Adipocyte (in vitro differentiated cells): ENCODE data around the gene FOXP3.

Experiments used
- DNase-seq: peaks from one replicate; pipeline ENCODE4 v3.0.0-alpha.2; 2015; ENCODE audit warnings: low read depth
- H3K27me3 ChIP-seq: replicated peaks from 2 replicates; pipeline ENCODE4 v1.7.0; 2013; ENCODE audit warnings: mild to moderate bottlenecking, low read length, moderate library complexity; ENCODE audit not compliant: control insufficient read depth, insufficient read depth
- H3K36me3 ChIP-seq: 2 replicates; pipeline ENCODE4 v1.7.0; 2013; ENCODE audit warnings: low read length, mild to moderate bottlenecking, moderate library complexity; ENCODE audit not compliant: control insufficient read depth, insufficient read depth, severe bottlenecking
- H3K4me1 ChIP-seq: 2 replicates; pipeline ENCODE4 v1.7.0; 2013; ENCODE audit warnings: mild to moderate bottlenecking, low read length, moderate library complexity; ENCODE audit not compliant: control insufficient read depth, insufficient read depth
- H3K4me3 ChIP-seq: 2 replicates; pipeline ENCODE4 v1.7.0; 2013; ENCODE audit warnings: mild to moderate bottlenecking, low read length, moderate library complexity
- H3K9ac ChIP-seq: 2 replicates; pipeline ENCODE4 v1.7.0; 2013; ENCODE audit warnings: mild to moderate bottlenecking, low read length, moderate library complexity
- H3K9me3 ChIP-seq: 2 replicates; pipeline ENCODE4 v1.7.0; 2013; ENCODE audit warnings: mild to moderate bottlenecking, low read length, moderate library complexity; ENCODE audit not compliant: control insufficient read depth

The FOXP3 gene

DNA sequence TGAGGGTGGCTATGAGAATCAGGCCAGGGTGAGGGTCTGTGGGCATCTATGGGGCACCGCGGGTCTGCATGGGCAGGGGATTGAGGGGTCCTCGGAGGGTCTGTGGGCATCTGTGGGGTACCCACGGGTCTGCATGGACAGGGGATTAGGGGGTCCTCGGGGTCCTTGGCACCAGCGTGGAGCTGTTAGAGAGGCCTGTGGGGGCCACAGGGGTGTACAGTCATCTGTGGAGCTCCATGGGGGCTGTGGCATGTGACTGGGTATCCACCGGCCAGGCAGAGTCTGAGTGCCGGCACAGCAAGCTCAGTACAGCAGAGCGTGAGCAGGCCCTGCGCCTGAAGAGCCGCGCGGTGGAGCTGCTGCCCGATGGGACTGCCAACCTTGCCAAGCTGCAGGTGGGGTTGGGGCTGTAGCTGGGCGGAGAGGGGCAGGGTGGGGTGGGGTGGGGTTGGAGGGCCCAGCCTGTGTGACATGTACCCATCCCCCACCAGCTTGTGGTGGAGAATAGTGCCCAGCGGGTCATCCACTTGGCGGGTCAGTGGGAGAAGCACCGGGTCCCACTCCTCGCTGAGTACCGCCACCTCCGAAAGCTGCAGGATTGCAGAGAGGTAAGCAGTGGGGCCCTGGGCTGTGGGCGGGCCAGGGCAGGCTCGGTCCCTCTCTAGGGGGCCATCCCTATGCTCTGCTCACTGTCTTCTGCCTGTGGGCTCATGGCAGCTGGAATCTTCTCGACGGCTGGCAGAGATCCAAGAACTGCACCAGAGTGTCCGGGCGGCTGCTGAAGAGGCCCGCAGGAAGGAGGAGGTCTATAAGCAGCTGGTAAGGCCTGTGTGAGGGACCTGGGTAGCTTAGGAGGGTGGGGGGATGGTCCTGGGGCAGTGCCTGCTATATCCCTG, 16.3 kb downstream of the FOXP3 start:
- Histone ChIP-seq H3K4me3 (no peak overlapping the region), H3K36me3 (peaks cover 3% of the 10 kb centered on the region), H3K4me1 (no peaks in the 10 kb centered on the region), H3K27me3 (no peaks in the 10 kb centered on the region), H3K9me3 (no peaks in the 10 kb centered on the region), H3K9ac (no peak overlapping the region)
- DNase-seq = no peak

DNA sequence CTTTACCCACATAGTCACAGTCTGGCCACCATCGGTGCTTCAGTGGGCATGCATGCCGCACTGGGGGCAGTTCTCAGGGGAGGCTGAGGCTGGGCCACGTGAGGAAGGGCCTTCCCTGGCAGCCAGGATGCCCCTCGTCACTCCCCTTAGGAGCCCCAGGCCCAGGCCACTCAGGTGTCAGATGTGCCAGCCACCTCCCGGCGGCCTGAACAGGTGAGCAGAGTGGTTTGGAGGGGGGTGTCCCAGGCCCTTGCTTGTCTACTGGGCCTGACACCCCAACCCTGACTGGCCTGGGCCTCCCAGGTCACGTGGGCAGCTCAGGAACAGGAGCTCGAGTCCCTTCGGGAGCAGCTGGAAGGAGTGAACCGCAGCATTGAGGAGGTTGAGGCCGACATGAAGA, 17.2 kb downstream of the FOXP3 start:
- Histone ChIP-seq H3K4me3 (no peak overlapping the region), H3K36me3 (peaks cover 7% of the 10 kb centered on the region), H3K9me3 (no peaks in the 10 kb centered on the region), H3K4me1 (no peaks in the 10 kb centered on the region), H3K9ac (no peak overlapping the region), H3K27me3 (no peaks in the 10 kb centered on the region)
- DNase-seq = no peak

DNA sequence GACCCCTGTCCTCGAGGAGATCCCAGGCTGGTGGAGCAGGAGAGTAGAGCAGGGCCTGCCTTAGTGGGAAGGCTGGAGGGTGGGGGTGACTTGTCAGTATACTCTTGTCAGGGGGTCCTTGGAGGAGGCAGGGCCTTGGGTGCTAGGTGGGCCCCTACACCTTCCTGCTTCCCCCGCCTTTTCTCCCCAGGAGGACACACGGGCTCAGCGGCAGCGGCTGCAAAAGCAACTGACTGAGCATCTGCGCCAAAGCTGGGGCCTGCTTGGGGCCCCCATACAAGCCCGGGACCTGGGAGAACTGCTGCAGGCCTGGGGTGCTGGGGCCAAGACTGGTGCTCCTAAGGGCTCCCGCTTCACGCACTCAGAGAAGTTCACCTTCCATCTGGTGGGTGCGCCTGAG, 18.0 kb downstream of the FOXP3 start:
- Histone ChIP-seq H3K4me1 (no peaks in the 10 kb centered on the region), H3K36me3 (peaks cover 7% of the 10 kb centered on the region), H3K9ac (no peak overlapping the region), H3K27me3 (no peaks in the 10 kb centered on the region), H3K9me3 (no peaks in the 10 kb centered on the region), H3K4me3 (no peak overlapping the region)
- DNase-seq = no peak

DNA sequence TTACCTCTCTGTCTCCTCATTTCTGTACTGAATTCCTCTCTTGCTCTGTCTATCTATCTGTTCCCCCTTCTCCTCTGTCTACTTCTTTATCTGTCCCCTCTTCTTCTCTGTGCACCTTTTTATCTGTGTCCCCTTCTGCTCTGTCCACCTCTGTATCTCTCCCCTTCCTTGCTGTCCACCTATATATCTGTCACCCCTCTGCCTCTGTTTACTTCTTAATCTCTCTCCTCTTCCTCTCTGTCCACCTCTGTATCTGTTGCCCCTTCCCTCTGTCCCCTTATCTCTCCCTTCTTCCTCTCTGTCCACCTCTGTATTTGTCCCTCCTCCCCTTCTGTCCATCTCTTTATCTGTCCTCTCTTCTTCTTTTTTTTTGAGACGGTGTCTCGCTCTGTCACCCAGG, 20.3 kb downstream of the FOXP3 start:
- no peak for DNase-seq

DNA sequence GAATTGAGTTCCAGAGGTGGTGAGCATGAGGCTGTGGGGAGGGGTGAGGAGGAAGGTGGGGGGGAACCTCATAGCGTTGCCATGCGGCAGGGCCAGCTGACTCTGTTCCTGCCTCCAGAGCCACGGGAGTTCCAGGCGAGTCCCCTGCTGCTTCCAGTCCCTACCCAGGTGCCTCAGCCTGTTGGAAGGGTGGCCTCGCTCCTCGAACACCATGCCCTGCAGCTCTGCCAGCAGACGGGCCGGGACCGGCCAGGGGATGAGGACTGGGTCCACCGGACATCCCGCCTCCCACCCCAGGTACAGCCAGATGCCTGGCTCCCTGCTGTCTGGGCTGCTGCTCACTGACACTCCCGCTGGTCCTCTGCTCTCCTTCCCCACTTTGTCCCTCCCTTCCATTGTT, 21.3 kb downstream of the FOXP3 start:
- no peaks in the 10 kb centered on the region for H3K9me3 ChIP-seq
- no peaks in the 10 kb centered on the region for H3K4me1 ChIP-seq
- no peaks in the 10 kb centered on the region for H3K27me3 ChIP-seq
- H3K36me3 ChIP-seq = peaks cover 7% of the 10 kb centered on the region
- DNase-seq = no peak
- no peak overlapping the region for H3K9ac ChIP-seq
- H3K4me3 ChIP-seq = no peak overlapping the region

More for the DNA sequence above, 20.3 kb downstream of the FOXP3 start:
- Histone ChIP-seq H3K4me3 (no peak overlapping the region), H3K9ac (no peak overlapping the region), H3K27me3 (no peaks in the 10 kb centered on the region), H3K9me3 (no peaks in the 10 kb centered on the region), H3K36me3 (peaks cover 7% of the 10 kb centered on the region), H3K4me1 (no peaks in the 10 kb centered on the region)

DNA sequence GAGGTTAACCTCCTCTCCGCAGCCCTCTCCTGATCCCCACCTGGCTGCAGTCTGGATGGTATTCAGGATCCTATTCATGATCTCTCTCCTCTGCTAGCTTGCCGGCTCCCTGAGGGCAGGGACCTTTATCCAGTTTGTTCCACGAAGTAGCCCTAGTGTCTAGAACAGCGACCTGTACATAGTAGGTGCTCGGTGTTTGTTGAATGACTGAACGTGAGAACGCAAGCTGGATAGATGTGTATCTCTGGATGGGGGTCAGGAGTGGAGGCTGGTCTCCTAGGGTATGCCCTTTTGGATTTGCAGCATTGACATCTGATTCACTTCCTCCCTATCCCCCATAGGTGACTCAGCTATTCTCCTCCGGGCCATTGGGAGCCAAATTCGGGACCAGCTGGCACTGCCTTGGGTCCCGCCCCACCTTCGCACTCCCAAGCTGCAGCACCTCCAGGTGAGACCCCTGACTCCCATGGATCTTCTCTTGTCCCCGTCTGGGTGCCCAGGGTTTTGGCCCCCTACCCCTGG, 21.9 kb downstream of the FOXP3 start:
- peaks cover 7% of the 10 kb centered on the region for H3K36me3 ChIP-seq
- no peaks in the 10 kb centered on the region for H3K9me3 ChIP-seq
- no peak for DNase-seq
- H3K4me3 ChIP-seq = no peak overlapping the region
- H3K9ac ChIP-seq = no peak overlapping the region
- no peaks in the 10 kb centered on the region for H3K27me3 ChIP-seq
- H3K4me1 ChIP-seq = no peaks in the 10 kb centered on the region

DNA sequence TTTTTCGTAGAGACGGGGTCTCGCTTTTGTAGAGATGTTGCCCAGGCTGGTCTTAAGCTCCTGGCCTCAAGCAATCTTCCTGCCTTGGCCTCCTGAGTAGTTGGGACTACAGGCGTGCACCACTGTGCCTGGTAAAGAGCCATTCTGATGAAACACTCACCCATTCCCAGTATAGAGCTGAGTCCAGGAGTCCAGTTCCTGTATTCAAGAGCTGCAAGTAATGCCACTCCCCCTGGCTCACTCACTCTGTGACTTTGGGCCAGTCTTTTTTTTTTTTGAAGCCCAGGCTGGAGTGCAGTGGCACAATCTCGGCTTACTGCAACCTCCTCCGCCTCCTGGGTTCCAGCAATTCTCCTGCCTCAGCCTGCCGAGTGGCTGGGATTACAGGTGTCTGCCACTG, 25.8 kb downstream of the FOXP3 start:
- H3K36me3 ChIP-seq = peaks cover 4% of the 10 kb centered on the region
- no peak for DNase-seq
- H3K27me3 ChIP-seq = no peaks in the 10 kb centered on the region
- no peak overlapping the region for H3K4me3 ChIP-seq
- H3K9ac ChIP-seq = no peak overlapping the region
- H3K4me1 ChIP-seq = peaks cover 2% of the 10 kb centered on the region
- no peaks in the 10 kb centered on the region for H3K9me3 ChIP-seq

DNA sequence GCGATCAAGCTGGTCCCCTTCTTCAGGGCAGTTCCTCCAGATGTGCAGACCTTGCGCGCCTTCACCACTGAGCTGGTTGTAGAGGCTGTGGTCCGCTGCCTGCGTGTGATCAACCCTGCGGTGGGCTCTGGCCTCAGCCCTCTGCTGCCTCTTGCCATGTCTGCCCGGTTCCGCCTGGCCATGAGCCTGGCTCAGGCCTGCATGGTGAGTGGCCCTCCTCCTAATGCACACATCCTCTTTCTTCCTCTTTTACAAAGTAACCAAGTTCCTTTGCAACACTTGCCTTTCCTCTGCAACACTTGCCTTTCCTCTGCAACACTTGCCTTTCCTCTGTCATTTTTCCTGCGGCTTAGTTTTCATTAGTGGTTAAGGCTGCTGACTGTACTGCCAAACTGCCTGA, 27.4 kb downstream of the FOXP3 start:
- Histone ChIP-seq H3K4me1 (peaks cover 2% of the 10 kb centered on the region), H3K4me3 (no peak overlapping the region), H3K27me3 (no peaks in the 10 kb centered on the region), H3K9me3 (no peaks in the 10 kb centered on the region), H3K9ac (no peak overlapping the region), H3K36me3 (no peaks in the 10 kb centered on the region)
- DNase-seq = no peak

DNA sequence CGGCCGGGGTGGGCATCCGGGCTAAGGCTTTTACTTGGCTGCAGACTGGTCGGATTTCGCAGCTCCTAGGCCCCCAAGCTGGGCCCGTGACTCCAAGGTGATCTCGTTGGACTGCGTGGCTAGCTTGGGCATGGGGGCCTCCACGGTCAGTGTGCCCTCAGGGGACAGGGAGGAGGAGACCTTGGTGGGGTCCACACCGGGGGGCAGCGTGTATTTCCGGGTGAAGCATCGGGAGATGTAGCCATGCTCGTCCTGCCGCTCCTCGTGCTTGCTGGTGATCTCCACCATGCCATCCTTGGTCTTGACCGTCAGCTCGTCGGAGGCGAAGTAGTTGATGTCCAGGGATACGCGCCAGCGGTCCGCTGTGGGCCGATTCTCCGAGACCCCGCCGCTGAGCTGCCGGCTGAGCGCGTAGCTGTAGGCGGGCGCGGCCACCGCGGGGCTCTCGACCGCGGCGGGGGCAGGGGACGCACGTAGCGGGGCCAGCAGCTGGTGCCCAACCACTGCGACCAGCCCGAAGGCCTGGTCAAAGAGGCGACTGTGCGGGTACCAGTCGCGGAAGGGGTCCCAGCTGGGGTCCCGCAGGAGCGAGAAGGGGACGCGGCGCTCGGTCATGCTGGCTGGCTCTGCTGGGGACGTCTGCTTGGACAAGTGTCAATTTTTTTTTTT, 30.5 kb downstream of the FOXP3 start:
- no peak overlapping the region for H3K9ac ChIP-seq
- no peaks in the 10 kb centered on the region for H3K36me3 ChIP-seq
- no peak overlapping the region for H3K4me3 ChIP-seq
- peaks cover 2% of the 10 kb centered on the region for H3K4me1 ChIP-seq
- no peaks in the 10 kb centered on the region for H3K27me3 ChIP-seq
- no peaks in the 10 kb centered on the region for H3K9me3 ChIP-seq
- DNase-seq = no peak

DNA sequence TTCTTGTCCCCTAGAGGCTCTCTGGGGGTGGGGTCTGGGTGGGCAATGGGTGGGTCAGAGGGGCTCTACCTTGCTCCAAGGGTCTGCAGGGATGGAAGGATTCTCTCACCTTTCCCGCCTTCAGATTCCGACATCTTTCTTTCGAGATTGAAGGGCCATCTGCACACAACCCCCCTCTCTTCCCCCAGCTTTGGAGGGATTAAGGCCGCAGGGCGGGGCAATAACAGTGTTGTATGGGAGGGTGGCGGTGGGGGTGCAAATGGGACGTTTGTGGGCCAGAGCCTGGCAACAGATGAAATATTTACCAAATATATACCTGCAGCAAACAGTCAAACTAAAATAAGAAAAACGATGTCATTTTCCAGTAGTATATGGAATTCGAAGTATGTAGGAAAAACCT, 31.3 kb downstream of the FOXP3 start, which contains the start of gene CACNA1F:
CACNA1F (minus strand) TSS at position 165 of the 400 bp plus-strand sequence; CDS start at position 134, 31 bp downstream.
- no peak within 1 kb of the TSS for H3K4me3 ChIP-seq
- no peak within 1 kb of the TSS for H3K9ac ChIP-seq
- H3K4me1 ChIP-seq = peaks cover 2% of the 10 kb centered on the region
- H3K9me3 ChIP-seq = no peaks in the 10 kb centered on the region
- no peak for DNase-seq
- no peaks in the 10 kb centered on the region for H3K27me3 ChIP-seq
- H3K36me3 ChIP-seq = no peaks in the 10 kb centered on the region

DNA sequence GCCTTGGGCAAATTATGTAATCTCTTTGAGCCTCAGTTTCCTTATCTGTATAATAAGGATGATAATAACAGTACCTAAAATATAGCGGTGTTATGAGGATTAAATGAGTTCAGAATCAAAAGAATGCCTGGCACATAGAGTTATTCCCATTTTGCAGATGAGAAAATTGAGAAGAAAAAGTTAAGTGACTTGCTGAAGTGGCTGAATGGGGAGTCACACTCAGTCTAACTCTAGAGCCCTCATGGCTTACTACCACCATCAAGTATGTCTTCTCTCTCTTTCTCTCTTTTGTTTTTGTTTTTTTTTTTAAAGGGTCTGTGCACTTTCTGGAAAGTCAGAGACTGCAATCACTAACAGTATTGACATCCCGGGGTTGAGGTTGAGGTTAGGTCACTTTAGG, 32.0 kb downstream of the FOXP3 start:
- Histone ChIP-seq H3K9me3 (no peaks in the 10 kb centered on the region), H3K36me3 (no peaks in the 10 kb centered on the region), H3K9ac (no peak overlapping the region), H3K27me3 (no peaks in the 10 kb centered on the region), H3K4me1 (peaks cover 2% of the 10 kb centered on the region), H3K4me3 (no peak overlapping the region)
- no peak for DNase-seq
